DOHH2 (cell line): ENCODE measurements around the gene ACOX3.

Source experiments
- H3F3A ChIP-seq: fragments of 200-600 bp; sonication (generic), shearing (Covaris generic); 2 replicates; pipeline ENCODE4 v1.6.0; 2016; ENCODE audit warnings: antibody characterized with exemption, mild to moderate bottlenecking; ENCODE audit not compliant: control insufficient read depth, insufficient read depth
- H3K27ac ChIP-seq: fragments of 200-600 bp; sonication (generic); 2 replicates; pipeline ENCODE4 v1.5.1; 2014; ENCODE audit warnings: low read depth, mild to moderate bottlenecking, low read length, moderate library complexity
- H3K27me3 ChIP-seq: fragments of 200-600 bp; sonication (generic); 2 replicates; pipeline ENCODE4 v1.6.1; 2014; ENCODE audit warnings: mild to moderate bottlenecking, low read length, mixed read lengths; ENCODE audit not compliant: control insufficient read depth
- H3K36me3 ChIP-seq: fragments of 200-600 bp; sonication (generic); 2 replicates; pipeline ENCODE4 v1.6.1; 2014; ENCODE audit warnings: mild to moderate bottlenecking, low read length, moderate library complexity, mixed read lengths; ENCODE audit not compliant: control insufficient read depth
- H3K4me1 ChIP-seq: fragments of 200-600 bp; sonication (generic); 2 replicates; pipeline ENCODE4 v1.6.1; 2014; ENCODE audit warnings: mild to moderate bottlenecking, low read length, mixed read lengths; ENCODE audit not compliant: control insufficient read depth
- H3K4me2 ChIP-seq: fragments of 200-600 bp; sonication (generic); 2 replicates; pipeline ENCODE4 v1.6.0; 2014; ENCODE audit warnings: mild to moderate bottlenecking, low read length, moderate library complexity
- H3K4me3 ChIP-seq: fragments of 200-600 bp; sonication (generic); 2 replicates; pipeline ENCODE4 v1.5.1; 2014; ENCODE audit warnings: mild to moderate bottlenecking, low read length, mixed read lengths
- H3K79me2 ChIP-seq: fragments of 200-600 bp; sonication (generic); 2 replicates; pipeline ENCODE4 v1.6.1; 2014; ENCODE audit warnings: mild to moderate bottlenecking, low read length, mixed read lengths; ENCODE audit not compliant: control insufficient read depth
- H3K9me2 ChIP-seq: fragments of 200-600 bp; sonication (generic); replicated peaks from 2 replicates; pipeline ENCODE4 v1.6.1; 2014; ENCODE audit warnings: mild to moderate bottlenecking, low read length, mixed read lengths; ENCODE audit not compliant: control insufficient read depth
- H3K9me3 ChIP-seq: fragments of 200-600 bp; sonication (generic); 2 replicates; pipeline ENCODE4 v1.6.1; 2014; ENCODE audit warnings: antibody characterized with exemption, low read length, mixed read lengths; ENCODE audit not compliant: control insufficient read depth, insufficient read depth
- H4K20me1 ChIP-seq: fragments of 200-600 bp; sonication (generic); 2 replicates; pipeline ENCODE4 v1.6.0; 2014; ENCODE audit warnings: low read depth, mild to moderate bottlenecking, antibody characterized with exemption, low read length, moderate library complexity; ENCODE audit not compliant: control insufficient read depth, insufficient read depth
- EZH2phosphoT487 ChIP-seq: fragments of 200-600 bp; sonication (generic); IDR thresholded peaks from 2 replicates; pipeline ENCODE4 v1.6.1; 2017; ENCODE audit warnings: borderline replicate concordance, mild to moderate bottlenecking, antibody characterized with exemption, low read length, moderate library complexity, mixed read lengths
- TF ChIP-seq, protein P1 (sequence below): fragments of 200-600 bp; sonication (generic); IDR thresholded peaks from one replicate; pipeline ENCODE4 v1.5.1; 2014; ENCODE audit warnings: antibody characterized with exemption, mild to moderate bottlenecking, low read depth, low read length; ENCODE audit not compliant: poor library complexity, severe bottlenecking

ACOX3 gene

GRCh38 chr4:8338351-8338961 lies 102.1 kb downstream of the ACOX3 start:
- no peak overlapping the region for H3K4me2 ChIP-seq
- peaks cover 15% of the 10 kb centered on the region for H3K9me3 ChIP-seq
- no peaks in the 10 kb centered on the region for H3F3A ChIP-seq
- no peaks in the 10 kb centered on the region for H3K27me3 ChIP-seq
- H4K20me1 ChIP-seq = no peaks in the 10 kb centered on the region
- H3K4me3 ChIP-seq = no peak overlapping the region
- H3K9me2 ChIP-seq = no peaks in the 10 kb centered on the region
- H3K36me3 ChIP-seq = no peaks in the 10 kb centered on the region
- TF ChIP-seq, protein P1, sequence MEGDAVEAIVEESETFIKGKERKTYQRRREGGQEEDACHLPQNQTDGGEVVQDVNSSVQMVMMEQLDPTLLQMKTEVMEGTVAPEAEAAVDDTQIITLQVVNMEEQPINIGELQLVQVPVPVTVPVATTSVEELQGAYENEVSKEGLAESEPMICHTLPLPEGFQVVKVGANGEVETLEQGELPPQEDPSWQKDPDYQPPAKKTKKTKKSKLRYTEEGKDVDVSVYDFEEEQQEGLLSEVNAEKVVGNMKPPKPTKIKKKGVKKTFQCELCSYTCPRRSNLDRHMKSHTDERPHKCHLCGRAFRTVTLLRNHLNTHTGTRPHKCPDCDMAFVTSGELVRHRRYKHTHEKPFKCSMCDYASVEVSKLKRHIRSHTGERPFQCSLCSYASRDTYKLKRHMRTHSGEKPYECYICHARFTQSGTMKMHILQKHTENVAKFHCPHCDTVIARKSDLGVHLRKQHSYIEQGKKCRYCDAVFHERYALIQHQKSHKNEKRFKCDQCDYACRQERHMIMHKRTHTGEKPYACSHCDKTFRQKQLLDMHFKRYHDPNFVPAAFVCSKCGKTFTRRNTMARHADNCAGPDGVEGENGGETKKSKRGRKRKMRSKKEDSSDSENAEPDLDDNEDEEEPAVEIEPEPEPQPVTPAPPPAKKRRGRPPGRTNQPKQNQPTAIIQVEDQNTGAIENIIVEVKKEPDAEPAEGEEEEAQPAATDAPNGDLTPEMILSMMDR = no peak
- TF ChIP-seq EZH2phosphoT487 = no peak
- H3K4me1 ChIP-seq = peaks cover 10% of the 10 kb centered on the region
- H3K79me2 ChIP-seq = no peaks in the 10 kb centered on the region
- H3K27ac ChIP-seq = no peak overlapping the region

GRCh38 chr4:8336412-8337075 lies 104.0 kb downstream of the ACOX3 start:
- no peak overlapping the region for H3K4me3 ChIP-seq
- peaks cover 10% of the 10 kb centered on the region for H3K4me1 ChIP-seq
- H3K9me3 ChIP-seq = peaks cover 15% of the 10 kb centered on the region
- no peaks in the 10 kb centered on the region for H4K20me1 ChIP-seq
- H3K36me3 ChIP-seq = no peaks in the 10 kb centered on the region
- no peaks in the 10 kb centered on the region for H3K9me2 ChIP-seq
- no peak overlapping the region for H3K4me2 ChIP-seq
- no peak overlapping the region for H3K27ac ChIP-seq
- H3F3A ChIP-seq = no peaks in the 10 kb centered on the region
- H3K79me2 ChIP-seq = no peaks in the 10 kb centered on the region
- TF ChIP-seq, protein P1 = no peak
- no peak for TF ChIP-seq EZH2phosphoT487
- no peaks in the 10 kb centered on the region for H3K27me3 ChIP-seq

GRCh38 chr4:8335848-8336247 lies 104.7 kb downstream of the ACOX3 start:
- Histone ChIP-seq H3K9me2 (no peaks in the 10 kb centered on the region), H3K4me3 (no peak overlapping the region), H3K79me2 (no peaks in the 10 kb centered on the region), H4K20me1 (no peaks in the 10 kb centered on the region), H3K9me3 (peaks cover 15% of the 10 kb centered on the region), H3K4me1 (peaks cover 10% of the 10 kb centered on the region), H3K4me2 (no peak overlapping the region), H3K27me3 (no peaks in the 10 kb centered on the region), H3K27ac (no peak overlapping the region), H3K36me3 (no peaks in the 10 kb centered on the region), H3F3A (no peaks in the 10 kb centered on the region)
- TF ChIP-seq, protein P1 = no peak
- TF ChIP-seq EZH2phosphoT487 = no peak
